Forelimb muscle (tissue), 1 donor: ENCODE data around the gene ZDHHC11. TPM values are rescaled to one million over a fixed set of nuclear protein-coding genes. Genes with fewer than 3 reads are reported as not detected.
"Not testable (repeated sequence)": the region's sequence is repeated elsewhere in the genome, so short reads cannot be mapped to it uniquely, and the experiment has no call there.

Experiments
- DNase-seq: peaks from one replicate; pipeline ENCODE4 v3.0.0-alpha.2; 2013; ENCODE audit warnings: low read depth
- polyA plus RNA-seq: library from polyadenylated mRNA; unstranded; fragments of 120-200 nt; gene quantifications from one replicate; pipeline ENCODE4 v1.2.1, GENCODE V29; 2013; ENCODE audit not compliant: insufficient read length

ZDHHC11 gene
- polyA plus RNA-seq, 1 donor: 8.7 TPM

- not testable (repeated sequence) for DNase-seq
Observed at GRCh38 chr5:845031-845675, 5.6 kb downstream of the ZDHHC11 start.

DNA sequence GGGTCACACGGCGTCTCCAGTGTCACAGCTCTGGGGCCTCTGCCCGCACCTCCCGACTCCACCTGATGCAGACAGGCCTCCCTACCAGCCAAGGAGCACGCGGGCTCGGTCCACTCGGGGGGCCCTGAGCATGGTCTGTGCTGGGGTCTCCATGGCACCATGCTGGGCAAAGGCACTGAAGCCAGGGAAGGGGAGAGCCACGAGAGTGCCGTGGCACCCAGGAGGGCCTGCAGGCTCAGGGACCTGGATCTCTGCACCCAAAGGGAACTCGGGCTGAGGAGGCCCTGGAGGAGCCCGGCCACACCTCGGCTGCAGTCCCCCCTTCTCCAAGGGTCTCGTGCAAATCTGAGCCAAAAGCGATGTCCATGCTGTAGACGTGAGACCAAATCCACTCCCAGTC lies 6.4 kb downstream of the ZDHHC11 start:
- not testable (repeated sequence) for DNase-seq

DNA sequence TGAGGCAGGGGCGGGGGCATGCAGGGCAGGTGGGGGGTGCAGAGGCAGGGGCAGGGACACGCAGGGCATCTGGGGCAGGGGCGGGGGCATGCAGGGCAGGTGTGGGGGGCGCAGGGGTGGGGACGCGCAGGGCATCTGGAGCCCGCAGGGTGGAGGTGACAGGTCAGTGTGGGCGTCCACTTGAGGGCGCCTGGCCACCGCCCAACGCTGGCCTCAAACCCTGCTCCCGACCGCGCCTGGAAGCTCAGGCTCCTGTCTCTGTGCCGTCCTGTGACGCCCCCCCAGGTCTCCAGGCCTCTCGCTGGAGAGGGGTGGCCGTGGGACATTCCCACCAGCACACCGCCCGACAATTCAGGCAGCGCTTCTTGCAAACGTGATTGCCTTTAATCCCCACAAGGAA lies 6.9 kb downstream of the ZDHHC11 start:
- not testable (repeated sequence) for DNase-seq

GRCh38 chr5:843371-843770 lies 7.4 kb downstream of the ZDHHC11 start:
- not testable (repeated sequence) for DNase-seq

DNA sequence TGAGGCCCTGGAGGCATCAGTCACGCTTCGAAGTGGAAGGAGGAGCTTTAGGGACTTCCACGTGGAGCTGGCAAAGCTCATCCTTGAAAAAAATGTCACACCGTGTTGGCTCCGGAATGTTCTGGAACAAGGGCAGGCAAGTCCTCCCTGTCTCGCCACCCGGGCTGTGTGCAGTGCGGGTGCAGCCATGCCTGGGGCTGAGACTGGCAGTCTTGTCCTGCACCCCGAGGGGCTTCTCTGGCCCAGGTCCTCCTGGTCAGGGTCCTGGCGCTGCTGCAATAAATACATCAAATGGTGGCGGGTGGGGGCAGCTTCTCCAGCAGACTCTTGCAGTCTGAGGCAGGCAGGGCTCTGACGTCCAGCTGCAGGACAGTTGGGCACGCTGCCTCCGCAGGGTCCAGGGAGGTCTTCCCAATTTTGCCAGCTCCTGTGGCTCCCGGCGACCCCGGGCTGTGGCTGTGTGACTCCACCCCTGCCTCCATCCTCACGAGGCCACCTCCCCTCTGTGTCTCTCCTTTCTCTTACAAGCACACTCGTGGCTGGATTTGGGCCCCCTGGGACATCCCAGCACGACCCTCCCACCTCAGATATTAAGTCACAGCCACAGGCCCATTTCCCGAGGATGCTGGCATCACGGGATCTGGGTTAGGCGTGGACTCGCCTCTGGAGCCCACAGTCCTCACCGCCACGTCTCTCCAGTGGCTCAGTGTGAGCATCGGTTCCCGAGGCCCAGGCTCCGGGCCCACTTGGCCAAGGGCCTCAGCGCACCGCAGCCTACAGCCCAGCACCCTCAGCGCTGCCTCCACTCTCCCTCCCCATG lies 8.2 kb downstream of the ZDHHC11 start:
- not testable (repeated sequence) for DNase-seq

- not testable (repeated sequence) for DNase-seq
Observed at GRCh38 chr5:841531-842401, 9.0 kb downstream of the ZDHHC11 start.

- not testable (repeated sequence) for DNase-seq
Observed at GRCh38 chr5:840974-841435, 9.8 kb downstream of the ZDHHC11 start.

GRCh38 chr5:840118-840973 lies 10.4 kb downstream of the ZDHHC11 start:
- DNase-seq: not testable (repeated sequence)

GRCh38 chr5:838431-838851 lies 12.3 kb downstream of the ZDHHC11 start:
- not testable (repeated sequence) for DNase-seq

DNA sequence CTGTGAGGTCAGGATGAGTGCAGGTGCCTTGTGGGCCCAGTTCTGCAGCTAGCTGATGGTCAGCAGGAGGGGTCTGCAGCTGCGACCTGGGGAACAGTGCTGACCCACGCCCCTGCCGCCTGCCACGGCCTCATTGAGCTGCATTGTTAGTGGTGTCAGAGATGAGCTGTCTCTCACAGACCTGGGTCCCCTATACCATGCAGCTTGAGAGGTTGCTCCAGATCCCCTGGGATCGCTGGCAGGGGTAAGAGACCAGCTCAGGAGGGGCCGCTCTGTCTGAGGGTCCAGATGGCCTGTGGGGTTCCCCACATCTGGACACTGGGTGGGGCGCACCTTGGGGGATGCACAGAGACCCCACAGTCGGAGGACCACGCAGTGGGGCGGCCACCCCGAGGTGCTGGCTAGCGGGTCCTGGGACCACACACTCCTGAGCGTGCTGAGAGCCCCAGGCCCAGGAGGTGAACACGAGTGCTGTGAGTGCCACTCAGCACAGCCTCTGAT lies 13.1 kb downstream of the ZDHHC11 start:
- not testable (repeated sequence) for DNase-seq

- not testable (repeated sequence) for DNase-seq
Observed at GRCh38 chr5:835933-836612, 14.7 kb downstream of the ZDHHC11 start.

GRCh38 chr5:834013-834412 lies 16.8 kb downstream of the ZDHHC11 start:
- not testable (repeated sequence) for DNase-seq

DNA sequence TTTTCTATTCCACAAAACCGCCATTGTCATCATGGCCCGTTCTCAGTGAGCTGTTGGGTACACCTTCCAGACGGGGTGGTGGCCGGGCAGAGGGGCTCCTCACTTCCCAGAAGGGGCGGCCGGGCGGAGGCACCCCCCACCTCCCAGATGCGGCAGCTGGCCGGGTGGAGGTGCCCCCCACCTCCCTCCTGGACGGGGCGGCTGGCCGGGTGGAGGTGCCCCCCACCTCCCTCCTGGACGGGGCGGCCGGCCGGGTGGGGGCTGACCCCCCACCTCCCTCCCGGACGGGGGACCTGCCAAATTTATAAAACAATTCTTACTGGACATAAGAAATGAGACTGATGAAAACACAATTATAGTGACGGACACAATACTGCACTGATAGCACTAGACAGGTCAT lies 22.6 kb downstream of the ZDHHC11 start:
- not testable (repeated sequence) for DNase-seq

DNA sequence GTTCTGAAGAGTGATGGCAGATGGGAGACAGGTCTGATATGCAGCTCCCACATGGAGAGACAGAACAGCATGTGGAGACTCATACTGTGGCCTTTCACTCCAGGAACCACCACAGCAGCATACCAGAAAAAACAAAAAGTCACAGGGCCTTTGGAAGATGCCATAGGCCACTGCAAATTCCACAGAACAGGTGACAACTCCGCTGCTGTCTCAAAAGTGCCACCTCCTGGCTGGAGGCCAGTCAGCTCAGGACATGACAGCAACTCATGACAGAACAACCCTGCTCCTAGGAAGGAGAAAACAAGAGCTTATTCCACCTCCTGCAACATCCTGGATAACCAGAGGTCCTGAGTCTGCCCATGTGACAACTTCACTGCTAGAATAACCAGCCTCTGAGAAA lies 25.2 kb downstream of the ZDHHC11 start:
- not testable (repeated sequence) for DNase-seq

DNA sequence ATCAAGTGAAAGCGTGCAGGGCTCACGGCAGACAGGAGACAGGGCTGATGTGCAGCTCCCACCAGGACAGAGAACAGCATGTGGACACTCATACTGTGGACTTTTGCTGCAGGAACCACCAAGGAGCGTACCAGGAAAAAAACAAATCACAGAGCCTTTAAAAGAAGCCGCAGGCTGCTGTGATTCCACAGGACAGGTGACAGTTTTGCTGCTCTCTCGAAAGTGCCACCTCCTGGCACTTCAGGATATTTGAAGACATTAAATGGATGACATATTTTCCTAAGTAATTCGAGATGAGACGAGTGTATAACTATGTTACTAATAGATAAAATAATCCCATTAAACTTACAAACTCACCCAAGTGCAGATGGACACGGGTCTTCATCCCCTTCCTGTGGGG lies 29.3 kb downstream of the ZDHHC11 start:
- no peak for DNase-seq

- DNase-seq: no peak
Observed at GRCh38 chr5:820245-820644, 30.5 kb downstream of the ZDHHC11 start.

DNA sequence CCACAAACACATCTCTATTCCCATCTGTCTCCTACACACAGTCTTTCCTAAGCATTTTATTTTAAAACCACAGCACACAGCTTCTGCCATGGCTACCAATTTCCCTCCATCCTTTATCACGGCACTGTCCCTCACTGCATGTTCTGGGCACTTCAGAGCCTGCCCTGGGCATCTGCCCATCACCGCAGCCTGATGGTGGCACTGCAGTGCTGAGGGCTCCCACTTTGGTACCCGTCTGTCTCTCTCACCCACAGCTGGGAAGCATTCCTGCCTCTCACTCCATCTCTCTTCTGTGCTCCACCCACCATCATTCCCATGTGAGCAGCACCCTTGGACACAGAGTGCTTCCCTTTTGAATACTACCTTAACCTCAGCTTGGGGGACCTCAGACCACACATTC lies 31.7 kb downstream of the ZDHHC11 start:
- DNase-seq: no peak

- no peak for DNase-seq
Observed at GRCh38 chr5:816176-816575, 34.6 kb downstream of the ZDHHC11 start.

DNA sequence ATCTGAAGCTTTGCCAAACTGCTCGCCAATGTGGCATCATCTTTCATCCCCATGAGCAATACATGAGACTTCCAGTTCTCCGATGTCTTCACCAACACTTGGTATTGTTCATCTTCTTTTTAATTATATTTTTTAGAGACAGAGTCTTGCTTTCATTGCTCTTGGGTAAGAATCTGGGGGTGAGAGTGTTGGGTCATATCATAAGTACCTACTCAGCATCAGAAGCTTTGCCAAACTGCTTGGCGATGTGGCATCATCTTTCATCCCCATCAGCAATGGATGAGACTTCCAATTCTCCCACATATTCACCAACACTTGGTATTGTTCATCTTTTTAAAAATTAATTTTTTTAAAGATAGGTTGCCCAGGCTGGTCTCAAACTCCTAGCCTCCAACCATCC lies 35.3 kb downstream of the ZDHHC11 start:
- no peak for DNase-seq

DNA sequence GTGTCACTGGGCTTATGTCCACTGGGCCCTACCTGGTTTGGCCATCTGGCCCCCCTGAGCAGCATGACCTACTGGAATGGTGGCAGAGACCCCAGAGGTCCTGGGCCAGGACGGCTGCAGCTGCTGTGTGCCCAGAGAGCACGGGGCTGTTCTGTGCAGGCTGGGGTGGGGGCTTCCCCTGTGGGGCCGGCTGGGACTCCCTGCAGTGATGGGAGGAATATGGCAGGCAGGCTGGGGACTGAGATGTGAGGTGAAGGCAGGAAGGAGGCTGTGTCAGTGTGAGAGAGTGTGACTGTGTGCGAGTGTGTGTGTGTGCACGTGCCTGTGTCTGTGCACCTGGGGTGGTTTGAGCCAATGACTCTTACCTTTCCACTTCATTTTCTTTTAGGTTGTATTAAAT lies 37.2 kb downstream of the ZDHHC11 start:
- DNase-seq: not testable (repeated sequence)
